ENCODE results near the gene CD177.
"Not testable (repeated sequence)": the region's sequence is repeated elsewhere in the genome, so short reads cannot be mapped to it uniquely, and the experiment has no call there.

CD177 gene

DNA sequence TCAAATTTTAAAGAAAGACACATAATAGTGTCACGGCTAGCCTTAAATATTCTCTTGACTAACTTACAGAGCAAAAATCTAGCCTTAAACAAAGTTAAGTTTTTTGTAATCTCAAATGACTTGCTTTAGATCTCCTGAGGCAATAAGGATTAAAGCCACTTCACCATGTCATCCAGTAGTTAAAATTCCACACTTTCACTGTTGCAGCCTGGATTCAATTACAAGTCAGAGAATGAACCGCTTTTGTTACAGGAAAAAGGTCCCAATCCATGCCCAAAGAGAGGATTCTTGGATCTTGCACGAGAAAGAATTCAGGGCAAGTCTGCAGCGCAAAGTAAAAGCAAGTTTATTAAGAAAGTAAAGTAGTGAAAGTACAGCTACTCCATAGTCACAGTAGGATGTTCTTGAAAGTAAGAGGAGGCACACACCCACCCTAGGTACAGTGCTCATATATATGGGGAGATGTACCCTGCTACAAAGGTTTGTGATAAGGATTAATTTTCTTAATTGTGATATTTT, 34.6 kb upstream of the CD177 start:
- no peak for TF ChIP-seq EZH2 (IDR thresholded peaks at IDR 0.05; ENCODE audit: borderline replicate concordance, low read length)
- TF ChIP-seq, protein P1, sequence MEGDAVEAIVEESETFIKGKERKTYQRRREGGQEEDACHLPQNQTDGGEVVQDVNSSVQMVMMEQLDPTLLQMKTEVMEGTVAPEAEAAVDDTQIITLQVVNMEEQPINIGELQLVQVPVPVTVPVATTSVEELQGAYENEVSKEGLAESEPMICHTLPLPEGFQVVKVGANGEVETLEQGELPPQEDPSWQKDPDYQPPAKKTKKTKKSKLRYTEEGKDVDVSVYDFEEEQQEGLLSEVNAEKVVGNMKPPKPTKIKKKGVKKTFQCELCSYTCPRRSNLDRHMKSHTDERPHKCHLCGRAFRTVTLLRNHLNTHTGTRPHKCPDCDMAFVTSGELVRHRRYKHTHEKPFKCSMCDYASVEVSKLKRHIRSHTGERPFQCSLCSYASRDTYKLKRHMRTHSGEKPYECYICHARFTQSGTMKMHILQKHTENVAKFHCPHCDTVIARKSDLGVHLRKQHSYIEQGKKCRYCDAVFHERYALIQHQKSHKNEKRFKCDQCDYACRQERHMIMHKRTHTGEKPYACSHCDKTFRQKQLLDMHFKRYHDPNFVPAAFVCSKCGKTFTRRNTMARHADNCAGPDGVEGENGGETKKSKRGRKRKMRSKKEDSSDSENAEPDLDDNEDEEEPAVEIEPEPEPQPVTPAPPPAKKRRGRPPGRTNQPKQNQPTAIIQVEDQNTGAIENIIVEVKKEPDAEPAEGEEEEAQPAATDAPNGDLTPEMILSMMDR (IDR thresholded peaks at IDR 0.05; ENCODE audit: low read length), result no peak
- no peaks in the 10 kb centered on the region for H3F3A ChIP-seq (ENCODE audit: insufficient read depth, low read length)
- no peaks in the 10 kb centered on the region for H3K9me2 ChIP-seq (ENCODE audit: low read depth, low read length)
- no peaks in the 10 kb centered on the region for H4K20me1 ChIP-seq (ENCODE audit: insufficient read depth, low read length)
- H3K79me2 ChIP-seq (ENCODE audit: insufficient read depth, low read length), result no peaks in the 10 kb centered on the region
- no peak overlapping the region for H3K4me2 ChIP-seq (ENCODE audit: low read length)
- H3K27me3 ChIP-seq (ENCODE audit: insufficient read depth, low read length), result no peaks in the 10 kb centered on the region; the same call in 1 of the 2 replicates
- no peak overlapping the region for H2AFZ ChIP-seq (ENCODE audit: low read length)
- no peak overlapping the region for H3K27ac ChIP-seq (ENCODE audit: low read depth, low read length, poor library complexity, severe bottlenecking)
- H3K4me3 ChIP-seq (ENCODE audit: low read depth, low read length, poor library complexity, severe bottlenecking), result no peak overlapping the region
- H3K9me3 ChIP-seq (ENCODE audit: low read length), result no peaks in the 10 kb centered on the region
- no peaks in the 10 kb centered on the region; the same call in 1 of the 2 replicates for H3K36me3 ChIP-seq (ENCODE audit: insufficient read depth, low read length)
- H3K4me1 ChIP-seq (ENCODE audit: insufficient read depth, low read length, severe bottlenecking), result no peaks in the 10 kb centered on the region
- no peak overlapping the region for H3K9ac ChIP-seq (ENCODE audit: low read length)

GRCh38 chr19:43320546-43320945, 32.9 kb upstream of the CD177 start:
- TF ChIP-seq EZH2 (IDR thresholded peaks at IDR 0.05; ENCODE audit: borderline replicate concordance, low read length), result no peak
- TF ChIP-seq, protein P1 (IDR thresholded peaks at IDR 0.05; ENCODE audit: low read length), result no peak
- Histone ChIP-seq H3K9me3 (ENCODE audit: low read length) (no peaks in the 10 kb centered on the region), H3K4me1 (ENCODE audit: insufficient read depth, low read length, severe bottlenecking) (no peaks in the 10 kb centered on the region), H3F3A (ENCODE audit: insufficient read depth, low read length) (no peaks in the 10 kb centered on the region), H3K9ac (ENCODE audit: low read length) (no peak overlapping the region), H3K4me2 (ENCODE audit: low read length) (no peak overlapping the region), H3K36me3 (ENCODE audit: insufficient read depth, low read length) (no peaks in the 10 kb centered on the region), H3K27me3 (ENCODE audit: insufficient read depth, low read length) (no peaks in the 10 kb centered on the region), H2AFZ (ENCODE audit: low read length) (no peak overlapping the region), H3K79me2 (ENCODE audit: insufficient read depth, low read length) (no peaks in the 10 kb centered on the region), H3K9me2 (ENCODE audit: low read depth, low read length) (no peaks in the 10 kb centered on the region), H3K4me3 (ENCODE audit: low read depth, low read length, poor library complexity, severe bottlenecking) (no peak overlapping the region), H3K27ac (ENCODE audit: low read depth, low read length, poor library complexity, severe bottlenecking) (no peak overlapping the region), H4K20me1 (ENCODE audit: insufficient read depth, low read length) (no peaks in the 10 kb centered on the region)

DNA sequence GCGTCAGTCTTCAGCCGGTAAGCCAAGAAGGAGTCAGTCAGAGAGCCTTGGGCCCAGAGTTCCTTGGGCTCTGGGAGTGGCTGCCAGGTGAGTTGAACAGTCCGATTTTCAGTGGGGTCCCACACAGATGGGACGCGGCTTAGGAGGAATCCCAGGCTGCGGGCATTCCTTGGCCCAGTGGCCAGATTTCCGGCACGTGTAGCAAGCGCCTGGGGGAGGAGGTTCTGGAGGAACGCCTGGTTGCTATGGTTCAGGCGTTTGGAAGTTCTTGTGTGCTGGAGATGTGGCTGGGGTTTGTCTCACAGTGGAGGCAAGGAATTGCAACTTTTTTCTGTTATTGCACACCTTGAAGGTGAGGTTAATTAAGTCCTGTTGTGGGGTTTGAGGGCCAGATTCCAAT, 26.7 kb upstream of the CD177 start:
- H3K27me3 ChIP-seq (ENCODE audit: insufficient read depth, low read length); H4K20me1 ChIP-seq (ENCODE audit: insufficient read depth, low read length); H3K9me3 ChIP-seq (ENCODE audit: low read length); H3K79me2 ChIP-seq (ENCODE audit: insufficient read depth, low read length); H3K4me3 ChIP-seq (ENCODE audit: low read depth, low read length, poor library complexity, severe bottlenecking); H3F3A ChIP-seq (ENCODE audit: insufficient read depth, low read length); H3K9me2 ChIP-seq (ENCODE audit: low read depth, low read length); H3K9ac ChIP-seq (ENCODE audit: low read length); H2AFZ ChIP-seq (ENCODE audit: low read length); H3K4me1 ChIP-seq (ENCODE audit: insufficient read depth, low read length, severe bottlenecking); H3K27ac ChIP-seq (ENCODE audit: low read depth, low read length, poor library complexity, severe bottlenecking); H3K4me2 ChIP-seq (ENCODE audit: low read length); H3K36me3 ChIP-seq (ENCODE audit: insufficient read depth, low read length): not testable (repeated sequence)

DNA sequence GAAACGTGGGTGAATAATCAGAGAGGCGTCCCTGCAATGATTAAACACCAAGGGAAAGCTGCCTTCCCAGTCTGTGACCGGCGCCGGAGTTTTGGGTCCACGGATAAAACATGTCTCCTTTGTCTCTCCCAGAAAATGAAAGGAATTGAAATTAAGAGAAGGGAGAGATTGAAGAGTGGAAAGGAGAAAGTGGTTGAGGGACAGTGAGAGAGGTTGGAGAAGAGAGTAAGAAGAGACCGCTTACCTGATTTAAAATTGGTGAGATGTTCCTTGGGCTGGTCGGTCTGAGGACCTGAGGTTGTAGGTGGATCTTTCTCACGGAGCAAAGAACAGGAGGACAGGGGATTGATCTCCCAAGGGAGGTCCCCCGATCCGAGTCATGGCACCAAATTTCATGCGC, 24.9 kb upstream of the CD177 start:
- H3K9me3 ChIP-seq (ENCODE audit: low read length); H3K4me2 ChIP-seq (ENCODE audit: low read length); H3K4me1 ChIP-seq (ENCODE audit: insufficient read depth, low read length, severe bottlenecking); H3K27ac ChIP-seq (ENCODE audit: low read depth, low read length, poor library complexity, severe bottlenecking); H2AFZ ChIP-seq (ENCODE audit: low read length); H4K20me1 ChIP-seq (ENCODE audit: insufficient read depth, low read length); H3K79me2 ChIP-seq (ENCODE audit: insufficient read depth, low read length); H3K4me3 ChIP-seq (ENCODE audit: low read depth, low read length, poor library complexity, severe bottlenecking); H3K36me3 ChIP-seq (ENCODE audit: insufficient read depth, low read length); H3K27me3 ChIP-seq (ENCODE audit: insufficient read depth, low read length); H3K9me2 ChIP-seq (ENCODE audit: low read depth, low read length); H3F3A ChIP-seq (ENCODE audit: insufficient read depth, low read length); H3K9ac ChIP-seq (ENCODE audit: low read length): not testable (repeated sequence)

DNA sequence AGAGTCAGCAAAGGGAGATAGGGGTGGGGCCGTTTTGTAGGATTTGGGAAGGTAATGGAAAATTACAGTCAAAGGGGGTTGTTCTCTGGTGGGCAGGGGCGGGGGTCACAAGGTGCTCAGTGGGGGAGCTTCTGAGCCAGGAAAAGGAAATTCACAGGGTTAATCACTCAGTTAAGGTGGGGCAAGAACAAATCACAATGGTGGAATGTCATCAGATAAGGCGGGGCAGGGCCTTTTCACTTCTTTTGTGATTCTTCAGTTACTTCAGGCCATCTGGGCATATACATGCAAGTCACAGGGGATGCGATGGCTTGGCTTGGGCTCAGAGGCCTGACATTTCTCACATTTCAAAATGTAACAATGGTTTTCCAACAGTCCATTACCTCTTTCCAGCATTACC, 24.4 kb upstream of the CD177 start:
- H3F3A ChIP-seq (ENCODE audit: insufficient read depth, low read length); H3K9me2 ChIP-seq (ENCODE audit: low read depth, low read length); H3K27me3 ChIP-seq (ENCODE audit: insufficient read depth, low read length); H3K4me3 ChIP-seq (ENCODE audit: low read depth, low read length, poor library complexity, severe bottlenecking); H3K79me2 ChIP-seq (ENCODE audit: insufficient read depth, low read length); H3K4me1 ChIP-seq (ENCODE audit: insufficient read depth, low read length, severe bottlenecking); H2AFZ ChIP-seq (ENCODE audit: low read length); H3K9ac ChIP-seq (ENCODE audit: low read length); H3K36me3 ChIP-seq (ENCODE audit: insufficient read depth, low read length); H3K27ac ChIP-seq (ENCODE audit: low read depth, low read length, poor library complexity, severe bottlenecking); H3K9me3 ChIP-seq (ENCODE audit: low read length); H4K20me1 ChIP-seq (ENCODE audit: insufficient read depth, low read length); H3K4me2 ChIP-seq (ENCODE audit: low read length): not testable (repeated sequence)

Data from OCI-LY1 (cell line).